HepG2 (cell line): ENCODE results near the gene MYL11.

Source experiments
- ZBTB43 ChIP-seq: sonication (generic); formaldehyde crosslinking; conservative IDR thresholded peaks from 2 replicates; pipeline ENCODE4 v1.4.0; 2020; ENCODE audit warnings: missing genetic modification reagents
- ZFP82 ChIP-seq: sonication (generic); formaldehyde crosslinking; IDR thresholded peaks from 2 replicates; pipeline ENCODE4 v1.5.1; 2020; ENCODE audit warnings: mild to moderate bottlenecking, missing genetic modification reagents, borderline replicate concordance
- ZNF121 ChIP-seq: sonication (generic); formaldehyde crosslinking; IDR thresholded peaks from 2 replicates; pipeline ENCODE4 v1.5.0; 2020; ENCODE audit warnings: mild to moderate bottlenecking, missing genetic modification reagents

GRCh38 chr16:30355954-30356308 lies 18.7 kb upstream of the MYL11 start:
- TF ChIP-seq ZFP82 (CRISPR knock-in tag) (0 out of 2 replicates have a peak, but pooled peaks have one; percentile 24), ZNF121 (CRISPR knock-in tag) (0 out of 2 replicates have a peak, but pooled peaks have one; percentile 1), ZBTB43 (CRISPR knock-in tag) (no peak)
